LNCaP clone FGC (cell line): ENCODE results near the gene GPR158.
A peak's percentile ranks its signal among the peaks of the same experiment; 100 is the strongest.
"Not testable (repeated sequence)": the region's sequence is repeated elsewhere in the genome, so short reads cannot be mapped to it uniquely, and the experiment has no call there.

Experiments
- DNase-seq: peaks from one replicate; pipeline ENCODE4 v3.0.0-alpha.2; 2011; ENCODE audit warnings: low read depth
- H3K4me3 ChIP-seq: 2 replicates; pipeline ENCODE4 v1.5.1; 2011; ENCODE audit warnings: mild to moderate bottlenecking, low read depth, low read length, control low read depth
- CTCF ChIP-seq: IDR thresholded peaks from 2 replicates; pipeline ENCODE4 v1.5.1; 2012; ENCODE audit warnings: mild to moderate bottlenecking; ENCODE audit not compliant: control insufficient read depth, insufficient read depth; ENCODE audit errors: extremely low read depth

Gene GPR158

GRCh38 chr10:25356609-25357008 is 181.8 kb downstream of the GPR158 start:
- no peak overlapping the region for H3K4me3 ChIP-seq
- no peak for TF ChIP-seq CTCF
- DNase-seq = no peak

GRCh38 chr10:25357269-25357668 is 182.5 kb downstream of the GPR158 start:
- no peak for DNase-seq
- H3K4me3 ChIP-seq = no peak overlapping the region
- no peak for TF ChIP-seq CTCF

DNA sequence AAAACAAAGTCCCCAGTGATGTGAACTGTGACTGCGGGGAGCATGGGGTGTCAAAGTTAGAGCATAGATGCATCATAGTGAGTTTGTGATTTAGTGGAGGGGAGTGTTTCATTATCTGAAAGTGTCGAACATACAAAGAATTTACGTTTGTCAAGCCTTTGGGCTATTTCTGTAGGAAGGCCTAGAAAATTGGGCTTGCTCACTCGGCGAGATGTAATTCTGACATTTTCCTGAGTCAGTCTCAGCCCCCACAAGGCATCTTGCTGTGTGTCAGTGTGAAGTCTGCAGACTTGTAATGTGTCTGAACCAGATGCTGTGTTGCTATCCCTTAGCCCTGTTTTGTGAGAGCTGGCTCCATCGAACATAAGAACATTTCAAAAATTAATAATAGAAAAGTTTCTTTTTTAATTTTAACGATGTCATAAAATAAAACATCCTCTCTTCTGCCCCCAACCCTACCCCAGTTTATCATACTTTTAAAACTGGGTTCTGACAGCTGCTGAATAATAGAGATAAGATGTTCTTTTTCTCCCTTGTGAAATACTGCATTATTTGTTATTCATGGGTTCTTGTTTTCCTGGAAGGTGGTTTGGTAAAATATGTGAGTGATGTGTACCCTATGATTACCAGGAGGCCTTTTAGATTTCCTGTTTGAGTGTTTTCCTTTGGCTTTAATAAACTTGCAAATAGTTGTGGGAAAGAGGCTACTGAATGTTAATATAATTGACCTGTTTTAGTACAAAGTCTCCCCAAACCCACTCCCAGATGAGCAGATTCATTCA is 207.4 kb downstream of the GPR158 start:
- TF ChIP-seq CTCF = no peak
- no peak overlapping the region for H3K4me3 ChIP-seq
- DNase-seq = no peak

- not testable (repeated sequence) for H3K4me3 ChIP-seq
These were observed 208.1 kb downstream of the GPR158 start for GRCh38 chr10:25382901-25383300.

DNA sequence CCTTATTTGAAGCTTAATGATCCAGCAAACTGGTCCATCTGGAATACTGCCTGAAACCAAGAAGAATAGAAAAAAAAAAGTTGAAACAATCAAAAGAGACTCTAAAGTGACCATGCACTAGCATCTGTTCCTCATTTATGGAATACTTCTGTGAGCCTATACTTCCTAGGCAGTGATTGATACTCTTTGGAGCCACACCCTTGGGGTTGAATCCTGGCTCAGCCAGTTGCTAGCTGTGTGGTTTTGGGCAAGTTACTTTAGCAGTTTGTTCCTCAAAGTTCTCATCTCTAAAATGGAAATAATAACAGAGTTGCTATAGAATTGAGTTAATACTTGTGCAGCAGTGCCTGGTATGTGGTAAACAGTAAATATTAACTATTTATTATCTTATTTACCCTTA is 208.9 kb downstream of the GPR158 start:
- no peak overlapping the region for H3K4me3 ChIP-seq
- no peak for TF ChIP-seq CTCF
- no peak for DNase-seq

More at GRCh38 chr10:25382901-25383300, 208.1 kb downstream of the GPR158 start:
- DNase-seq = not testable (repeated sequence)

DNA sequence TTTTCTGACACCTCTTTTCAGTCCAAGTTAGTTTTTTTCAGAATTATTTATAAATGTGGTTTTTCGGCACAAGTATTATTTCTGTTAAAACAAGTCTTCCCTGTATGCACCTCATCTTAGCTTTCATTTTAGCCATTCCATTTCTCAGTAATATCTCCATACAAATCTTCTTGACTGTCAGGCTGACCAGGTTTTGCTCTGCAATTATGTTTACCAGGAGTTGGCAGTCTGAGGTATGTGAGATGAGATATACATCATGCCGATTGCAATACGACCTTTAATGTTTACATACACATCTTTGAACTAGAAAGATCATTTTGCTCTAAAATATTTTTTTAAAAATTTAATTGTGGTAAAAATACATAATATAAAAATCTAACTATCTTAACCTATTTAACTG is 209.8 kb downstream of the GPR158 start:
- no peak for TF ChIP-seq CTCF
- no peak overlapping the region; the same call in 1 of the 2 replicates for H3K4me3 ChIP-seq
- DNase-seq = peak; percentile 66

DNA sequence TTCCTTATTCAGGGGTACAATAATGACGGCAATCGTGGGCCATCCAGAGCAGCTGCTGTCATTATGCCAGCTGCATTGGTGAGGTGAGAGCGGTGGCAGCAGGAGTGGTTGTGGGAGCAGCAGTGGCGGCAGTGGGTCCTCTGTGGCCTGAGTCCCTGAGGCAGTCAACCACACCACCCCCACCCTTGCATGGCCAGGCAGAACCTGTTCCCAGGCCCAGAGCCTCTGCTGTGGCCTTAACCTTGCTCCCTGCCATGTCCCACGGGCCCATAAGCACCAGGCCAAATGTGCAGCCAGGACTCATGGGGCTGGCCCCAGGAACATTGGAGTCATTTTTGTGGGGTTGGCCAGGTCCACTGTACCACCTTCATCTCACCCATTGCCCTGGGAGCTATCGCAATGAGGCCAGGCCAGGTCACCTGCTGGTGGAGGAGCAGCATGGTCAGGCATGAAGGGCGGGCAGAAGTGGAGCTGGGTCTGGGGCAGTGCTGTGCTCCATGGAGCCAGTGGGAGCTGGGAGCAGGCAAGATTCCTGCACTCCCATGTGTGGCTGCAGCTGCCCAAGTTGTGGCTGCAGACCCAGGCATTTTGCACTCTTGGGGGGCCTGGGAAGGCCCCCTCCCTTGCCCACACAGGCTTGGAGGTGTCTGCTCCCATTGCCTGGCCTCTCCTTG is 213.5 kb downstream of the GPR158 start:
- no peak for DNase-seq
- no peak for TF ChIP-seq CTCF
- H3K4me3 ChIP-seq = no peak overlapping the region
